GM21526 (cell line): ENCODE results near the gene TNFRSF1B.
"Not testable (repeated sequence)": the region's sequence is repeated elsewhere in the genome, so short reads cannot be mapped to it uniquely, and the experiment has no call there.

ENCODE experiments used
- ATAC-seq: cut with Tn5 transposase; IDR thresholded peaks from one replicate; pipeline ENCODE4 v1.9.1; 2021; ENCODE audit warnings: moderate library complexity; ENCODE audit not compliant: unreplicated experiment, low FRiP score

TNFRSF1B gene

GRCh38 chr1:12208271-12208670, 41.5 kb downstream of the TNFRSF1B start:
- ATAC-seq: no peak

- no peak for ATAC-seq
Observed at GRCh38 chr1:12208764-12209494, 42.1 kb downstream of the TNFRSF1B start.

- ATAC-seq: no peak
Observed at GRCh38 chr1:12209495-12209832, 42.7 kb downstream of the TNFRSF1B start.

GRCh38 chr1:12215118-12215961, 48.5 kb downstream of the TNFRSF1B start:
- no peak for ATAC-seq

GRCh38 chr1:12219800-12220199, 53.0 kb downstream of the TNFRSF1B start:
- no peak for ATAC-seq

- no peak for ATAC-seq
Observed at GRCh38 chr1:12220890-12221289, 54.1 kb downstream of the TNFRSF1B start.

- not testable (repeated sequence) for ATAC-seq
Observed at GRCh38 chr1:12222700-12223099, 55.9 kb downstream of the TNFRSF1B start.

- not testable (repeated sequence) for ATAC-seq
Observed at GRCh38 chr1:12224092-12224491, 57.3 kb downstream of the TNFRSF1B start.

GRCh38 chr1:12228979-12229378, 62.2 kb downstream of the TNFRSF1B start:
- ATAC-seq: no peak

GRCh38 chr1:12229386-12229834, 62.6 kb downstream of the TNFRSF1B start:
- ATAC-seq: no peak

GRCh38 chr1:12229835-12230548, 63.2 kb downstream of the TNFRSF1B start, which contains the start of gene VPS13D:
TSS of gene VPS13D (plus strand) at chr1:12230030. CDS start at chr1:12234267, 4,237 bp downstream.
- peak; percentile 74 for ATAC-seq

GRCh38 chr1:12230549-12231275, 63.9 kb downstream of the TNFRSF1B start:
- no peak for ATAC-seq

GRCh38 chr1:12231276-12231595, 64.4 kb downstream of the TNFRSF1B start:
- no peak for ATAC-seq

- ATAC-seq: no peak
Observed at GRCh38 chr1:12232221-12232620, 65.4 kb downstream of the TNFRSF1B start.

- no peak for ATAC-seq
Observed at GRCh38 chr1:12244078-12244477, 77.3 kb downstream of the TNFRSF1B start.

GRCh38 chr1:12244585-12244984, 77.8 kb downstream of the TNFRSF1B start:
- ATAC-seq: no peak

GRCh38 chr1:12245116-12245515, 78.3 kb downstream of the TNFRSF1B start:
- ATAC-seq: no peak

GRCh38 chr1:12245733-12246132, 78.9 kb downstream of the TNFRSF1B start:
- ATAC-seq: no peak

GRCh38 chr1:12246584-12246983, 79.8 kb downstream of the TNFRSF1B start:
- ATAC-seq: no peak

GRCh38 chr1:12249181-12249580, 82.4 kb downstream of the TNFRSF1B start:
- no peak for ATAC-seq

- no peak for ATAC-seq
Observed at GRCh38 chr1:12249748-12250147, 83.0 kb downstream of the TNFRSF1B start.
